HepG2 (cell line): ENCODE measurements around the gene NOTUM. TPM values are rescaled to one million over a fixed set of nuclear protein-coding genes. Genes with fewer than 3 reads are reported as not detected.

Experiments
- ATAC-seq: fragments of 200-7000 bp; cut with Tn5 transposase; 3 replicates; pipeline ENCODE4 v1.9.1; 2020; ENCODE audit warnings: mild to moderate bottlenecking, moderate library complexity
- BruUV-seq: library from RNA; stranded (reverse); fragments of 400-500 nt; replicated peaks from 2 replicates; lab custom pipeline; 2021; lab: Mats Ljungman, UMichigan
- CTCF ChIA-PET: fragments of 300-600 bp; formaldehyde crosslinking; extraction: SDS; loops from one replicate; lab custom pipeline; 2021; ENCODE audit warnings: low total read pairs, inconsistent platforms, low intra/inter-chr PET ratio; lab: Yijun Ruan, JAX
- POLR2A ChIA-PET: fragments of 350-600 bp; sonication (Branson Sonifier 250); formaldehyde crosslinking; loops from one replicate; lab custom pipeline; 2020; ENCODE audit warnings: antibody characterized with exemption, inconsistent platforms; lab: Yijun Ruan, JAX
- DNase-seq: peaks from one replicate; pipeline ENCODE4 v3.0.0-alpha.2; 2015; ENCODE audit warnings: low spot score
- FAIRE-seq: peaks from 3 replicates; lab custom pipeline; 2011; peaks lifted over from hg19 to GRCh38; lab: Jason Lieb, UNC
- H2AFZ ChIP-seq: one replicate; pipeline ENCODE4 v1.6.1; 2011; ENCODE audit warnings: low read length, inconsistent platforms
- H3K27ac ChIP-seq: fragments of 300-600 bp; 3 replicates; pipeline ENCODE4 v1.8.0; 2011; ENCODE audit warnings: mixed run types, mild to moderate bottlenecking, mixed read lengths, low read length, inconsistent platforms; ENCODE audit not compliant: insufficient read depth; ENCODE audit errors: extremely low read length
- H3K27me3 ChIP-seq, 2 experiments: fragments of 200-600 bp in 1 of 2; 2 replicates in 1 of 2; 3 replicates in 1 of 2; pipeline versions ENCODE4 v1.6.0 to v1.8.0; 2011; ENCODE audit warnings: low read length in 2 of 2, mild to moderate bottlenecking in 2 of 2, moderate library complexity in 2 of 2, inconsistent platforms in 1 of 2; ENCODE audit not compliant: insufficient read depth in 2 of 2, control insufficient read depth in 1 of 2
- H3K36me3 ChIP-seq, 2 experiments: fragments of 200-600 bp in 1 of 2; replicated peaks in 1 of 2; 2 replicates in 1 of 2; 3 replicates in 1 of 2; pipeline versions ENCODE4 v1.5.1 to v1.8.0; 2011; ENCODE audit warnings: low read length in 2 of 2, inconsistent platforms in 1 of 2; ENCODE audit not compliant: insufficient read depth in 2 of 2, control insufficient read depth in 1 of 2
- H3K4me1 ChIP-seq: 2 replicates; pipeline ENCODE4 v1.5.1; 2012; ENCODE audit warnings: low read length, inconsistent platforms; ENCODE audit not compliant: insufficient read depth
- H3K4me2 ChIP-seq: 2 replicates; pipeline ENCODE4 v1.6.0; 2011; ENCODE audit warnings: low read depth, low read length, inconsistent platforms
- H3K4me3 ChIP-seq, 3 experiments: fragments of 200-600 bp in 1 of 3; sonication (generic), shearing (Covaris generic) in 1 of 3; replicated peaks in 1 of 3; 2 replicates each; pipeline ENCODE4 v1.5.1; 2011 to 2016; ENCODE audit warnings: low read length in 3 of 3, inconsistent platforms in 2 of 3, low read depth in 2 of 3, mild to moderate bottlenecking in 2 of 3, control low read depth in 1 of 3, mixed read lengths in 1 of 3; ENCODE audit not compliant: insufficient read depth in 1 of 3
- H3K79me2 ChIP-seq: one replicate; pipeline ENCODE4 v1.6.1; 2011; ENCODE audit warnings: low read length, inconsistent platforms; ENCODE audit not compliant: insufficient read depth
- H3K9ac ChIP-seq: 2 replicates; pipeline ENCODE4 v1.6.0; 2011; ENCODE audit warnings: mild to moderate bottlenecking, low read depth, low read length, inconsistent platforms; ENCODE audit not compliant: insufficient read depth
- H3K9me3 ChIP-seq: 2 replicates; pipeline ENCODE4 v1.5.1; 2012; ENCODE audit warnings: mild to moderate bottlenecking, low read length
- H4K20me1 ChIP-seq: 2 replicates; pipeline ENCODE4 v1.6.0; 2011; ENCODE audit warnings: inconsistent platforms, mild to moderate bottlenecking, low read length, moderate library complexity; ENCODE audit not compliant: insufficient read depth
- GATAD2A ChIP-seq: IDR thresholded peaks from 2 replicates; pipeline ENCODE4 v1.6.1; 2016
- MBD4 ChIP-seq: IDR thresholded peaks from 2 replicates; pipeline ENCODE4 v1.6.1; 2012; ENCODE audit warnings: low read length, inconsistent platforms, borderline replicate concordance
- MTA1 ChIP-seq: sonication (generic); formaldehyde crosslinking; IDR thresholded peaks from 2 replicates; pipeline ENCODE4 v1.4.0; 2020; ENCODE audit warnings: missing genetic modification reagents, mild to moderate bottlenecking, borderline replicate concordance
- NKX3-1 ChIP-seq: sonication (generic); formaldehyde crosslinking; IDR thresholded peaks from 2 replicates; pipeline ENCODE4 v1.5.0; 2020; ENCODE audit warnings: missing genetic modification reagents
- NR2F6 ChIP-seq, 2 experiments: IDR thresholded peaks; 2 replicates each; pipeline ENCODE4 v1.6.1; 2016; ENCODE audit warnings: antibody characterized with exemption in 1 of 2, mild to moderate bottlenecking in 1 of 2
- SMYD3 ChIP-seq: sonication (generic); formaldehyde crosslinking; IDR thresholded peaks from 2 replicates; pipeline ENCODE4 v1.8.1; 2023; ENCODE audit warnings: mild to moderate bottlenecking, missing genetic modification reagents
- SRY ChIP-seq: sonication (generic); formaldehyde crosslinking; IDR thresholded peaks from 2 replicates; pipeline ENCODE4 v1.8.0; 2022; ENCODE audit warnings: mild to moderate bottlenecking, missing genetic modification reagents
- USF2 ChIP-seq, 2 experiments: sonication (generic) in 1 of 2; formaldehyde crosslinking in 1 of 2; IDR thresholded peaks; 2 replicates each; pipeline versions ENCODE4 v1.5.1 to v1.6.1; 2011 to 2020; ENCODE audit warnings: borderline replicate concordance in 1 of 2, low read depth in 1 of 2, low read length in 1 of 2, mild to moderate bottlenecking in 1 of 2, missing genetic modification reagents in 1 of 2, moderate library complexity in 1 of 2
- ZBED4 ChIP-seq: sonication (generic); formaldehyde crosslinking; IDR thresholded peaks from 2 replicates; pipeline ENCODE4 v1.4.0; 2020; ENCODE audit warnings: missing genetic modification reagents, borderline replicate concordance
- ZBTB38 ChIP-seq: sonication (generic); formaldehyde crosslinking; IDR thresholded peaks from 2 replicates; pipeline ENCODE4 v1.5.1; 2020; ENCODE audit warnings: mild to moderate bottlenecking, missing genetic modification reagents
- ZNF124 ChIP-seq: sonication (generic); formaldehyde crosslinking; IDR thresholded peaks from 2 replicates; pipeline ENCODE4 v1.4.0; 2020; ENCODE audit warnings: missing genetic modification reagents
- ZNF253 ChIP-seq: sonication (generic); formaldehyde crosslinking; IDR thresholded peaks from 2 replicates; pipeline ENCODE4 v1.8.0; 2022; ENCODE audit warnings: mild to moderate bottlenecking, missing genetic modification reagents, borderline replicate concordance
- ZNF839 ChIP-seq: sonication (generic); formaldehyde crosslinking; IDR thresholded peaks from 2 replicates; pipeline ENCODE4 v1.4.0; 2020; ENCODE audit warnings: missing genetic modification reagents, mild to moderate bottlenecking, borderline replicate concordance
- ZNF883 ChIP-seq: sonication (generic); formaldehyde crosslinking; IDR thresholded peaks from 2 replicates; pipeline ENCODE4 v1.5.1; 2020; ENCODE audit warnings: mild to moderate bottlenecking, missing genetic modification reagents; ENCODE audit errors: not compliant biosample characterization
- WGBS: methylation state at CpG from one replicate; pipeline ENCODE4 v1.1.6; 2017; ENCODE audit warnings: low lambda C conversion rate; 5-methylcytosine and 5-hydroxymethylcytosine counted together
- in situ Hi-C: cut with HindIII; loops from 2 replicates; pipeline ENCODE4 v1.10.0; 2017; ENCODE audit warnings: low pct_unique_long_range_greater_than_20kb; ENCODE audit not compliant: extremely low pct_ligation_motif_present
- intact Hi-C: fragments of 100-400 bp; cut with micrococcal nuclease; formaldehyde crosslinking; loops from one replicate; pipeline ENCODE4 v1.10.0; 2022; ENCODE audit not compliant: unreplicated experiment
- polyA plus RNA-seq, 8 experiments: library from polyadenylated mRNA; depleted of rRNA in 3 of 8; stranded (reverse) in 7 of 8; unstranded in 1 of 8; fragments of >200 nt; fragmentation: Illumina TruSeq in 4 of 8; extraction: Trizol in 4 of 8; gene quantifications; 2 replicates each; pipeline versions ENCODE4 v1.2.1 to v1.2.3, GENCODE V29; 2011 to 2016; ENCODE audit warnings: low read depth in 4 of 8, missing spikeins in 1 of 8, mixed read lengths in 1 of 8; ENCODE audit not compliant: insufficient read depth in 1 of 8
- total RNA-seq, 5 experiments: library from RNA; depleted of rRNA; stranded (reverse); fragments of >200 nt; fragmentation: Illumina TruSeq; extraction: Trizol; gene quantifications; 2 replicates each; pipeline ENCODE4 v1.2.3, GENCODE V29; 2016; ENCODE audit warnings: low read depth in 1 of 5
- TF ChIP-seq, protein P1 (sequence below): sonication (generic); formaldehyde crosslinking; IDR thresholded peaks from 2 replicates; pipeline ENCODE4 v1.8.1; 2022; ENCODE audit warnings: low read depth, mild to moderate bottlenecking, missing genetic modification reagents

The NOTUM gene
- total and polyA plus RNA-seq, 2 of the 13 experiments (the other 11 are each of a cell fraction or from before 2014, with no cell fraction given): 150 to 160 TPM

DNA sequence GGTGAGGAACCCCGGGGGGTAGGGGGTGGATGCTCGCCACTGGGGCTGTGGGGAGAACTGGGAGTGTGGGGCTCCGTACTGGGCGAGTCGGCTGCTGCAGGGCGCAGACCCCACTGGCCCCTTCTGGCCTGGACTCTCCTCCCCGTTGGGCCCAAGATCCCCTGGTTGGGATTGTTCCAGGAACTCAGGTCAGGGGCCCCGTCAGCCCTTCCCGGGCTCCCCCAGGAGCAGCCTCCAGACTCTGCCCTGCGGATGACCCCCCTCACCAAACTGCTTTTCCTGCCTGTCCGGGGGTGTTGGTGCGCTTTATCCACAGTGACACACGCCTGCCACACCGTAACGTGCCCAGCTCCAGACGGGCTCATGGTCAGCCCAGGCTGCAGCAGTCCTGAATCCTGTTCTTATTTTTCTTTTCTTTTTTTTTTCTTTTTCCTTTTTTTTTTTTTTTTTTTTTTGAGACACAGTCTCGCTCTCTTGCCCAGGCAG, 40.6 kb upstream of the NOTUM start:
- Histone ChIP-seq H3K4me1 (peaks cover 97% of the 10 kb centered on the region), H3K9ac (peak overlapping the region; percentile 80), H3K27me3 (no peaks in the 10 kb centered on the region), H2AFZ (no peak overlapping the region), H3K27ac (peak overlapping the region; percentile 95), H3K4me2 (peak overlapping the region; percentile 86), H3K9me3 (no peaks in the 10 kb centered on the region), H3K36me3 (peaks cover 8 to 12% of the 10 kb centered on the region in 2 experiments), H4K20me1 (no peaks in the 10 kb centered on the region), H3K4me3 (peak overlapping the region in 2 of 3 experiments; percentile 18 to 61; a peak in 3 of 6 replicates), H3K79me2 (peaks cover 75% of the 10 kb centered on the region)
- ChIA-PET CTCF (interaction anchor here (1.2 to 2.3 kb wide), 3 partner anchors 19 to 42 kb away, joined by 4 to 25 read pairs (median 12); partner anchors contain the start of gene NOTUM), POLR2A (interaction anchor here (0.9 to 16.1 kb wide), 7 partner anchors 8 to 47 kb away, joined by 3 to 470 read pairs (median 69); partner anchors contain the start of genes CENPX, LRRC45 and NOTUM)
- in situ Hi-C loops (no loop called here), intact Hi-C loops (no loop called here)
- ATAC-seq: no peak
- no peak for DNase-seq
- no TSS peak for BruUV-seq
- FAIRE-seq: no peak
- 63% methylated on average over 10 of the region's 17 CpGs for WGBS
- peak; percentile 14; the same call in 1 of the 2 replicates for TF ChIP-seq MTA1 (CRISPR knock-in tag)
- peak; percentile 48; the same call in 1 of the 2 replicates for TF ChIP-seq ZNF253
- TF ChIP-seq USF2 (IDR thresholded peaks at IDR 0.05; ENCODE audit: low read depth, low read length): no peak
- no peak for TF ChIP-seq USF2 (CRISPR knock-in tag; IDR thresholded peaks at IDR 0.05; ENCODE audit: borderline replicate concordance)
- TF ChIP-seq, protein P1, sequence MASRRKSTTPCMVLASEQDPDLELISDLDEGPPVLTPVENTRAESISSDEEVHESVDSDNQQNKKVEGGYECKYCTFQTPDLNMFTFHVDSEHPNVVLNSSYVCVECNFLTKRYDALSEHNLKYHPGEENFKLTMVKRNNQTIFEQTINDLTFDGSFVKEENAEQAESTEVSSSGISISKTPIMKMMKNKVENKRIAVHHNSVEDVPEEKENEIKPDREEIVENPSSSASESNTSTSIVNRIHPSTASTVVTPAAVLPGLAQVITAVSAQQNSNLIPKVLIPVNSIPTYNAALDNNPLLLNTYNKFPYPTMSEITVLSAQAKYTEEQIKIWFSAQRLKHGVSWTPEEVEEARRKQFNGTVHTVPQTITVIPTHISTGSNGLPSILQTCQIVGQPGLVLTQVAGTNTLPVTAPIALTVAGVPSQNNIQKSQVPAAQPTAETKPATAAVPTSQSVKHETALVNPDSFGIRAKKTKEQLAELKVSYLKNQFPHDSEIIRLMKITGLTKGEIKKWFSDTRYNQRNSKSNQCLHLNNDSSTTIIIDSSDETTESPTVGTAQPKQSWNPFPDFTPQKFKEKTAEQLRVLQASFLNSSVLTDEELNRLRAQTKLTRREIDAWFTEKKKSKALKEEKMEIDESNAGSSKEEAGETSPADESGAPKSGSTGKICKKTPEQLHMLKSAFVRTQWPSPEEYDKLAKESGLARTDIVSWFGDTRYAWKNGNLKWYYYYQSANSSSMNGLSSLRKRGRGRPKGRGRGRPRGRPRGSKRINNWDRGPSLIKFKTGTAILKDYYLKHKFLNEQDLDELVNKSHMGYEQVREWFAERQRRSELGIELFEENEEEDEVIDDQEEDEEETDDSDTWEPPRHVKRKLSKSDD (CRISPR knock-in tag): 0 out of 2 replicates have a peak, but pooled peaks have one; percentile 23
- TF ChIP-seq ZNF883 (CRISPR knock-in tag): peak; percentile 1
- no peak for TF ChIP-seq MBD4
- no peak for TF ChIP-seq SMYD3 (CRISPR knock-in tag)
- no peak for TF ChIP-seq NR2F6 (IDR thresholded peaks at IDR 0.05)
- TF ChIP-seq NR2F6 (CRISPR knock-in tag; IDR thresholded peaks at IDR 0.05): no peak
- no peak for TF ChIP-seq GATAD2A (CRISPR knock-in tag)
- TF ChIP-seq ZNF839: no peak
- TF ChIP-seq NKX3-1 (CRISPR knock-in tag): no peak
- TF ChIP-seq ZBTB38 (CRISPR knock-in tag): peak; percentile 90
- no peak for TF ChIP-seq SRY (CRISPR knock-in tag)
- no peak for TF ChIP-seq ZNF124 (CRISPR knock-in tag)
- TF ChIP-seq ZBED4 (CRISPR knock-in tag): no peak
